ENCODE measurements around the gene EEIG2. TPM values are rescaled to one million over a fixed set of nuclear protein-coding genes. Genes with fewer than 3 reads are reported as not detected.

EEIG2 gene
- total RNA-seq, 2 experiments from 2014 or later = 11.6 to 12.2 TPM

DNA sequence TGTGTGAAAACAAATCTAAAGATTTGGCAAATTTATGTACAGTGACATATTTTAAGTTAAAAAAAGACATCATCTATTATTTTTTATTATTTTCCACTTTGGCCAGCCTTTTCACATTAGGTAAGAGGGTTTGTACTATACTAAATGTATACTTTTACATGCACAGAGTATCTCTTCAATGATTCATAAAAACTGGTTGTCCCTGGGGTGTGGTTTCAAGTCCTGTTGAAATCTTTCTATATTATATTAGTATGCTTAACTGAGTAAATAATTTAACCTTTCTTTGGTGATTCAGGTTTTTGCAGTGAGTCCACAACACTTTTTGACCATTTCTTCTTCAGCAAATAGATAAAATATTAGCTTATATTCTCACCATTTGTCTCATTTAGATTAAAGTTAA lies 45.7 kb downstream of the EEIG2 start:
- CTCF ChIA-PET = interaction anchor here (2.1 kb wide), 1 partner anchor 45 kb away, joined by 12 read pairs; the partner anchor contains the start of gene EEIG2
- H3K4me1 Mint-ChIP-seq (ENCODE audit: low read depth) = no peaks in the 10 kb centered on the region

DNA sequence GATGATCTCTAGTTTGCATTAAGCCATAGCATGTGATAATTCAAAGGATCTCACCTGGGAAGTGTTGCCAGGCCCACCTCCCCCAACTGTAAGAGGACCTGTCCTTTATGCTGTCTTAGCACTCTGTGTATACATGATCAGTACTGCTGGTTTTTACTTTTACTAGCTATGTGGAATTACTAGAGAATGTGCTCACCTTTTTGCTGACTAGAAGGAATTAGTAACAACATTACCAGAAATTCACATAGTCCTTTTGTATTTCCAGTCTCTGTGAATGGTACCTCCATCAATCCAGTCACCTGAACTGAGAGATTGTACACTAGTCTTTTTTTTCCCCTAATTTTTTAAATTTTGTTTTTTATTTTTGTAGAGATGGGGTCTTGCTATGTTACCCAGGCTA lies 46.6 kb downstream of the EEIG2 start:
- Histone ChIP-seq H3K36me3 (ENCODE audit: insufficient read depth, low read length) (peaks cover 24% of the 10 kb centered on the region), H3K4me1 (ENCODE audit: insufficient read depth, low read length) (no peaks in the 10 kb centered on the region), H3K27me3 (ENCODE audit: control insufficient read depth in 1 of 2, insufficient read depth in 2 of 2, low read length in 2 of 2) (no peaks in the 10 kb centered on the region), H3K27ac (ENCODE audit: low read depth in 1 of 2, low read length in 2 of 2) (no peak overlapping the region), H3K4me3 (ENCODE audit: low read length) (no peak overlapping the region), H3K9me3 (ENCODE audit: control insufficient read depth in 1 of 2, insufficient read depth in 1 of 2, low read length in 2 of 2) (no peaks in the 10 kb centered on the region)
- TF ChIP-seq, protein P1, sequence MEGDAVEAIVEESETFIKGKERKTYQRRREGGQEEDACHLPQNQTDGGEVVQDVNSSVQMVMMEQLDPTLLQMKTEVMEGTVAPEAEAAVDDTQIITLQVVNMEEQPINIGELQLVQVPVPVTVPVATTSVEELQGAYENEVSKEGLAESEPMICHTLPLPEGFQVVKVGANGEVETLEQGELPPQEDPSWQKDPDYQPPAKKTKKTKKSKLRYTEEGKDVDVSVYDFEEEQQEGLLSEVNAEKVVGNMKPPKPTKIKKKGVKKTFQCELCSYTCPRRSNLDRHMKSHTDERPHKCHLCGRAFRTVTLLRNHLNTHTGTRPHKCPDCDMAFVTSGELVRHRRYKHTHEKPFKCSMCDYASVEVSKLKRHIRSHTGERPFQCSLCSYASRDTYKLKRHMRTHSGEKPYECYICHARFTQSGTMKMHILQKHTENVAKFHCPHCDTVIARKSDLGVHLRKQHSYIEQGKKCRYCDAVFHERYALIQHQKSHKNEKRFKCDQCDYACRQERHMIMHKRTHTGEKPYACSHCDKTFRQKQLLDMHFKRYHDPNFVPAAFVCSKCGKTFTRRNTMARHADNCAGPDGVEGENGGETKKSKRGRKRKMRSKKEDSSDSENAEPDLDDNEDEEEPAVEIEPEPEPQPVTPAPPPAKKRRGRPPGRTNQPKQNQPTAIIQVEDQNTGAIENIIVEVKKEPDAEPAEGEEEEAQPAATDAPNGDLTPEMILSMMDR (IDR thresholded peaks at IDR 0.05) = no peak
- H3K36me3 Mint-ChIP-seq (ENCODE audit: low read depth) = peaks cover 42% of the 10 kb centered on the region
- CTCF ChIA-PET = interaction anchor here (2.1 kb wide), 1 partner anchor 46 kb away, joined by 12 read pairs; the partner anchor contains the start of gene EEIG2
- H3K4me1 Mint-ChIP-seq (ENCODE audit: low read depth) = no peaks in the 10 kb centered on the region
- ATAC-seq (ENCODE audit: poor library complexity) = no peak
- no peak for DNase-seq
- no peaks in the 10 kb centered on the region for H3K9me3 Mint-ChIP-seq
- POLR2A ChIA-PET = interaction anchor here (1.1 kb wide), 1 partner anchor 86 kb away, joined by 4 read pairs; no protein-coding TSS in a partner anchor
- intact Hi-C loops (cut with DNase I, micrococcal nuclease) = no loop called here
- H3K27ac Mint-ChIP-seq = no peak overlapping the region
- no peak overlapping the region for H3K4me3 Mint-ChIP-seq
- H3K27me3 Mint-ChIP-seq = no peaks in the 10 kb centered on the region

More for the DNA sequence above, 45.7 kb downstream of the EEIG2 start:
- Mint-ChIP-seq H3K27me3 (no peaks in the 10 kb centered on the region), H3K27ac (no peak overlapping the region), H3K9me3 (no peaks in the 10 kb centered on the region), H3K36me3 (ENCODE audit: low read depth) (peaks cover 39% of the 10 kb centered on the region), H3K4me3 (no peak overlapping the region)
- Histone ChIP-seq H3K4me3 (ENCODE audit: low read length) (no peak overlapping the region), H3K27me3 (ENCODE audit: control insufficient read depth in 1 of 2, insufficient read depth in 2 of 2, low read length in 2 of 2) (no peaks in the 10 kb centered on the region), H3K36me3 (ENCODE audit: insufficient read depth, low read length) (peaks cover 31% of the 10 kb centered on the region), H3K9me3 (ENCODE audit: control insufficient read depth in 1 of 2, insufficient read depth in 1 of 2, low read length in 2 of 2) (no peaks in the 10 kb centered on the region), H3K27ac (ENCODE audit: low read depth in 1 of 2, low read length in 2 of 2) (no peak overlapping the region), H3K4me1 (ENCODE audit: insufficient read depth, low read length) (no peaks in the 10 kb centered on the region)
- no peak for ATAC-seq (ENCODE audit: poor library complexity)
- no peak for DNase-seq
- POLR2A ChIA-PET = no interaction called here
- TF ChIP-seq, protein P1 (IDR thresholded peaks at IDR 0.05) = no peak
- intact Hi-C loops (cut with DNase I, micrococcal nuclease) = no loop called here

DNA sequence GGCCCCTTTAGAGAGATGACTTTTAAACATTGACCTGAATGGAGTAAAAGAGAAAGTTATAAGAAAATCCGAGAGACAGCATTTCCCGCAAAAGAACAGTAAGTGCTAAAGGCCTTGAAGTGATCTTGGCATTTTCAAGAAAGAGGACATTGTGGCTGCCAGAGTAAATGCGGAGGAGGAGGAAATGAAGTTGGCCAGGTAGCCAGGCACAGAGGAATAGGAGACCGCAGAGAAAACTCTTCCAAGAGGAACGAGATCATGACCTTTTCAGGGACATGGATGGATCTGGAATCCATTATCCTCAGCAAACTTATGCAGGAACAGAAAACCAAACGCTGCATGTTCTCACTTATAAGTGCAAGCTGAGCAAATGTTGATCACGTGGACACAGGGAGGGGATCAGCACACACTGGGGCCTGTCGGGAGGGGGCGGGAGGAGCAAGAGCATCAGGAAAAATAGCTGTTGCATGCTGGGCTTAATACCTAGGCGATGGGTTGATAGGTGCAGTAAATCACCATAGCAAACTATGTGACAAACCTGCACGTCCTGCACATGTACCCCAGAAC lies 49.7 kb downstream of the EEIG2 start:
- TF ChIP-seq, protein P1 (IDR thresholded peaks at IDR 0.05) = no peak
- POLR2A ChIA-PET = no interaction called here
- Histone ChIP-seq H3K36me3 (ENCODE audit: insufficient read depth, low read length) (peaks cover 18% of the 10 kb centered on the region), H3K27me3 (ENCODE audit: control insufficient read depth in 1 of 2, insufficient read depth in 2 of 2, low read length in 2 of 2) (no peaks in the 10 kb centered on the region), H3K9me3 (ENCODE audit: control insufficient read depth in 1 of 2, insufficient read depth in 1 of 2, low read length in 2 of 2) (no peaks in the 10 kb centered on the region), H3K4me3 (ENCODE audit: low read length) (no peak overlapping the region), H3K4me1 (ENCODE audit: insufficient read depth, low read length) (no peaks in the 10 kb centered on the region), H3K27ac (ENCODE audit: low read depth in 1 of 2, low read length in 2 of 2) (no peak overlapping the region)
- H3K4me1 Mint-ChIP-seq (ENCODE audit: low read depth) = no peaks in the 10 kb centered on the region
- CTCF ChIA-PET = interaction anchor here (1.5 kb wide), 1 partner anchor 49 kb away, joined by 4 read pairs; the partner anchor contains the start of gene EEIG2
- H3K36me3 Mint-ChIP-seq (ENCODE audit: low read depth) = peaks cover 37% of the 10 kb centered on the region
- H3K4me3 Mint-ChIP-seq = no peak overlapping the region
- ATAC-seq (ENCODE audit: poor library complexity) = no peak
- no peak overlapping the region for H3K27ac Mint-ChIP-seq
- DNase-seq = no peak
- intact Hi-C loops (cut with DNase I, micrococcal nuclease) = no loop called here
- no peaks in the 10 kb centered on the region for H3K9me3 Mint-ChIP-seq
- no peaks in the 10 kb centered on the region for H3K27me3 Mint-ChIP-seq

Other genes with a start within 250 kb of the EEIG2 start
- gene NBPF6, start 109.8 kb upstream of the EEIG2 start, total RNA-seq = not detected
- gene HENMT1, start 101.0 kb downstream of the EEIG2 start, total RNA-seq = 1 to 10 TPM; 6.3 to 8.2 TPM
- 100 to 1,000 TPM; 114 to 120 TPM for gene PRPF38B, start 132.2 kb downstream of the EEIG2 start, total RNA-seq
- under 1 TPM; 0.19 to 0.42 TPM for gene FNDC7, start 152.8 kb downstream of the EEIG2 start, total RNA-seq
- 10 to 100 TPM; 41.6 to 50.5 TPM for gene STXBP3, start 186.6 kb downstream of the EEIG2 start, total RNA-seq

All from CD4-positive, alpha-beta T cell (primary cell).